ENCODE data around the gene RANGAP1.

The RANGAP1 gene

DNA sequence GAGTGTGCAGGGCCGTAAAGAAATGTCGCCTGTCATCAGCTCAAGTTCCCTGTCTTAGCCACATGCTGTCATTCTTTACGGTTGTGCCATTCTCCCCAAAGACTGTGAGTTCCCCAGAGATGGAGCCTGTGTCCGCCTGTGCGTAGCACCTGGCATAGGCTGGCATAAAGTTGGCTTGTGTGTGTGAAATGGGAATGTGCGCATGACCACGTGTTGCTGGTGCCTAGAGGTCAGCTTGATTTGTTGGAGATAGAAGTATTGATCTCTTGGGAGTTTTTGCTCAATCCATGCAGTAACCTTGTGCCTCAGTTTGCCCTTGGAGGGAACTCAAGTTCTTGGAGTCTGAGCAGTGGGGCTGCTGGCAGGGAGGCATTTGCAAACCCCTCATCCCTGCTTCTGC, 54.6 kb downstream of the RANGAP1 start:
- no peak for DNase-seq

DNA sequence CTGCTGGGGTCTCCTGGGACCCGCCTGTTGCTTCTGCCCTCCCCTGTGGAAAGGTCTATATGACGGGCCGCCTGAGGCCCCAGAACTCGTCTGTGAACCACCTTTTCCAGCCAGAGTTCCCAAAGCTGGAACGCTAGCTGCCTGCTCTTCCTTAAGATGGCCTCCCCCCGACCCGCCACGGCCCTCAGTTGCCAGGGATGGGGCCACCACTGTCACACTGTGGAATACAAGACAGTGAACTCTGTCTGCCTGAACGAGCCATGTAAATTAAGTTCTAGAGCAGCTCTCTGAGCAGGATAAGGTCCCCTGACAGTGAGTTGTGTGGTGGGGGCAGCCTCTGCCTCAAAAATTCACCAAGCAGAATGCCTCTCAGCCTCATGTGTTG, 55.6 kb downstream of the RANGAP1 start:
- DNase-seq: no peak

DNA sequence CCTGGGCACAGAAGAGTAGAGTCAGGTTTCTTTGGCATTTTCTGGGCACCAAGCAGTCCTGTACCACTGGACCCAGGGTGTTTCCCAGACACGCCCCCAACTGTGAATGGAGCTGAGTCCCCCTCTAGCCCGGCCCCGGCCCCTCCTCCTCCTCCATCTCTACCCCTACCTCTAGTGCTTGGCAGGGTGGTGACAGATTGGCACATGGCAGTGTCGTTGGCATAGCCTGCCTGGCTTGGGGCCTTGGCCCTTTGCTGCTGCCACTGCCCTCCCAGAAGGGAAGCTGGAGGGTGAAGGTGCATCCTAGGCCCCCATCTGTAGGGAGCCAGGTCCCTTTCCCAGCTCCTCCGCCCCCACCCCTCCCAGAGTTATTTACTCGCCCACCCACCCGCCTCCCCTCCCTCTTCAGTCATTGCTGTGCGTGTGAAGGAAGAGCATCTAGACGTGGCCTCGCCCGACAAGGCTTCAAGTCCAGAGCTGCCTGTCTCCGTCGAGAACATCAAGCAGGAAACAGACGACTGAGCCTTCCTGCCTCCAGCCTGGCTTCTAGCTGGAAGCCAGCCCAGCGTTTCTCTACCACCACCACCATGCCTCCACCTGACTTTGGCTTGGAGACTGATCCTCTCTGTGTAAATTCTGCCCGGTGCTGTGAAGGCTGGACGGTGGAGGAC, 56.1 kb downstream of the RANGAP1 start:
- DNase-seq: no peak

GRCh38 chr22:41229215-41229614, 56.8 kb downstream of the RANGAP1 start:
- no peak for DNase-seq

DNA sequence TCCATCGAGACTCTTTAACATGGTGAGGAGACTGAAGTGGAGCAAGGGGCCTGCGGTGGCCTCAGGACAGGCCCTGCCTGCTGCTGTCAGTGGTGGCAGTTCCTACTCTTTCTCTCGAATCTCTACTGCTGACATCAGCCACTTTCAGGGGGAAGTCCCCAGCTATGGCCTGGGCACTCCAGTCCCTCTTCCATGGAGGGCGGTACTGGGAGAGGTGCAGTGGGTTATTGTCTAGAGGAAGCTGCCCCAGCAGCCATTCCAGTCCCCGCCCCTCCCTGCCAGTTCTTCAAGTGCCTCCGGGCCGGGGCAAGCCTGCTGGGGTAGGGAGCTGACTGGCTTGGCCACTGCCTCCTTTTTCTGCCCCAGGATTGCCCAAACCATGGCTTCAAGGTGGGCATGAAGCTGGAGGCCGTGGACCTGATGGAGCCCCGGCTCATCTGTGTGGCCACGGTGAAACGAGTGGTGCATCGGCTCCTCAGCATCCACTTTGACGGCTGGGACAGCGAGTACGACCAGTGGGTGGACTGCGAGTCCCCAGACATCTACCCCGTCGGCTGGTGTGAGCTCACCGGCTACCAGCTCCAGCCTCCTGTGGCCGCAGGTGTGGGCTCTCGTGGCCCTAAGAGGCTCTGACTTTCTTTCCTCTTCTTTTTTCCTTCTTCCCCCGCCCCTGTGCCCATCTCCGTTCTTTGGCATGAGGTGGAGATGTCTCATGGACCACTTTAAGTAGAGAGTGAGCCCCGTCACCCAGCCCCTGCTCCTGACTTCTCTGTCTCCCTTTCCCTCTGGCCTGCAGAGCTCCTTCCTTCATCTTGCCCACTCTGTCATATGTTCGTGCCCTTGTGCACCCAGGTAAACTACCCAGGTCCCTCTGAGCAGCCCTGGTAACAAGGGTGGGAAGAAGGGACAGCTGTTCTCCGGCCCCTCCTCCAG, 59.0 kb downstream of the RANGAP1 start:
- DNase-seq: no peak

- DNase-seq: no peak
These were observed 62.5 kb downstream of the RANGAP1 start for GRCh38 chr22:41223535-41223934.

DNA sequence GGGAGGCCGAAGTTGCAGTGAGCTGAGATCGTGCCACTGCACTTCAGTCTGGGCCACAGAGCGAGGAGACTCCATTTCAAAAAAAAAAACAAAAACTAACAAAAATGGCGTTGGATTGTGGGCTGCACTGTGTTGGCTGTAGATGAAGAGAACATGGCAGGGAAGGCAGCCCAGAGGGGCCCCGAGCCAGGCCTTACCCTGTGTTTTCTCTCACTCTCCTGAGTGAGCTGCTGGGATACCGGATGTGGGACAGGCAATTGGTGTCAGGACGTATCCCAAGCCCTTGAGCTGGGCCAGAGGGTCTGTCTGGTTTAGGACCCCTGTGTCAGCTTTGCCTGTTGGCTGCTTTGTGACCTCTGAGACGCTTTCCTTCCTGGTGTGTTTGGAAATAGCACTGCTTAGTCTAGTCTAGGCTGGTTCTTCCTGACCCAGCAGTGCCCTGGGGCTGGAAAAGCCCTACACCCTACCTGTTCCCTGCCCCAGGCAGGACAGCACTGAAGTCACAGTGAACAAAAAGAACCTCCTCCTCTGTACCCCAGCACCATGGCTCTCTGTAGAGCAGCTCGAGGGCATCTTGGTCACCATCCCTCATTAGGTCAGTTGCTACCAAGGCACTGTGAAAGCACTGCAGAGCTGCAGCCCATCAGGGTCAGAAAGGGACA, 63.0 kb downstream of the RANGAP1 start:
- no peak for DNase-seq

DNA sequence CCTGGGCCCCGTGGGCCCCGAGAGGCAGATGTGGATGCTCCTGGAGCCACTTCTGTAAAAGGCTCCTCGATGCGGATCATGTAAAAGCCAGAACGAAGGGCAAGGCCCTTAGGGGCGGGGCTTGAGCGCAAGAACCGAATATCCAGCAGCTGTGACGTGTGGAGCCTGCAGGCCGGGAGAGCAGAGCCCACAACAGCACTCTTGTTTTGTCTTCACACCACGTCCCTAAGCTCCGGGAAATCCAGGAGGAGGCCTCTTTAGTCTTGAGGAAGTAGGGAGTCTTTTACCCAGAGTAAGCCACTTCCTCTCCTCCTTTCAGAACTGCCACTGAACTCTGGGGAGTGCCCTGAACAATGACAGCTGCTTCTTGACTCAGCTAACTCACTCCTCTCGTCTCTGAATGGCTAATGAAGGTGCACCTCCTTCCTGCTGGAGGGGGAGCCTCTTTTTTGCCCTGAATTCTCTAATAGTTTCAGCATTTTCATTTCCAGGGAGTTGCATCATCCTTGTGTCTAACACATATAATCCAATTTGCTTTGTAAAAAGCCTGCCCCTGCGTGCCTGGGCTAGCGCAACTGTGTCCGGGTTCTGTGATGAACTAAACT, 68.3 kb downstream of the RANGAP1 start:
- peak in 1 of 2 donors; percentile 15 for DNase-seq

GRCh38 chr22:41216984-41217383, 69.0 kb downstream of the RANGAP1 start:
- DNase-seq: no peak

DNA sequence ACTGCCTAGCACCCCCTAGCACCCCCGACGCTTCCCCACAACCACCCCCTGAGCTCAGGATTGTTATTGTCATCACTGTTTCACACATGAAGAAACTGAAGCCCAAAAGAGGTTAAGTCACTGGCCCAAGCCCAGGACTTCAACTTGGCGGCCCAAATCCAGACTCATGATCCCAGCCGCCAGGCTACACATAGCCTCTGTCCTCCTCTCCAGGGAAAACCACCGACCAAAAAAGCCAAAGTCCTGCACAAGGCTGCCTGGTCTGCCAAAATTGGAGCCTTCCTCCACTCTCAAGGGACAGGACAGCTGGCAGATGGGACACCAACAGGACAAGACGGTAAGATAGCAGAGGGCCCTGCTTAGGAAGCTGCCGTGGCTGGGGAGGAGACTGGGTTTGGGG, 70.1 kb downstream of the RANGAP1 start:
- DNase-seq: no peak

GRCh38 chr22:41215409-41215808, 70.6 kb downstream of the RANGAP1 start:
- DNase-seq: no peak

- DNase-seq: no peak
These were observed 79.3 kb downstream of the RANGAP1 start for GRCh38 chr22:41206719-41207118.

GRCh38 chr22:41204992-41205900, 80.7 kb downstream of the RANGAP1 start, which contains the start of gene L3MBTL2:
L3MBTL2 (plus strand) TSS chr22:41205312; CDS start chr22:41205363, 51 bp downstream.
- DNase-seq: peak; percentile 96 to 99

- DNase-seq: no peak
These were observed 81.9 kb downstream of the RANGAP1 start for GRCh38 chr22:41204066-41204465.

- DNase-seq: no peak
These were observed 82.9 kb downstream of the RANGAP1 start for GRCh38 chr22:41203118-41203517.

GRCh38 chr22:41201141-41201540, 84.8 kb downstream of the RANGAP1 start:
- DNase-seq: no peak

DNA sequence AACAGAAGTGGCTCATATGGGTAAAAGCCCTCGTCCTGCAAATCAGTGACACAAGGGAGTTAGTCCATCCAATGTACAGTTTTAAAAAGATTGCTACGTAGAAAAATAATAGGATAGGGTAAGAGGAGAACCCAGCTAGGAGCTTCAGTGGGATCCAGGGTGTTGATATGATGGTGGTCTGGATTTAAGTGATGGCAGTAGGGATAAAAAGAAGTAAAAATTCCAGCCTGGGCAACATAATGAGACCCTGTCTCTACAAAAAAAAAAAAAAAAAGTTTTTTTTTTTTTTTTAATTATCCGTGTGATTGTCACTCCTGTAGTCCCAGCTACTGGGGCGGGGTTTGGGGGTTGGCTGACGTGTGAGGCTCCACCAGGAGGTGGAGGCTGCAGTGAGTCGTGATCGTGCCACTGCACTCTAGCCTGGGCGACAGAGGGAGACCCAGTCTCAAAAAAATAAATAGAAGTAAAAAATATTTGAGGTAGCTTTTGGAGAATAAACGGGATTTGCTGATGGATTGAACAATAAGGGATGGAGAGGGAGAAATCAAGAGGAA, 87.9 kb downstream of the RANGAP1 start:
- DNase-seq: peak; percentile 49 to 53

- DNase-seq: peak; percentile 81 to 83
These were observed 88.7 kb downstream of the RANGAP1 start for GRCh38 chr22:41197038-41197972.
